H7 (cell line): ENCODE results near the gene DDIT4. TPM values are rescaled to one million over a fixed set of nuclear protein-coding genes. Genes with fewer than 3 reads are reported as not detected.
"Not testable (repeated sequence)": the region's sequence is repeated elsewhere in the genome, so short reads cannot be mapped to it uniquely, and the experiment has no call there.

Experiments
- DNase-seq: peaks from one replicate; pipeline ENCODE4 v3.0.0; 2012
- H3K27me3 ChIP-seq: 2 replicates; pipeline ENCODE4 v1.6.0; 2011; ENCODE audit warnings: mild to moderate bottlenecking, low read length; ENCODE audit not compliant: control insufficient read depth, insufficient read depth
- H3K36me3 ChIP-seq: replicated peaks from 2 replicates; pipeline ENCODE4 v1.5.1; 2011; ENCODE audit warnings: low read length; ENCODE audit not compliant: control insufficient read depth, insufficient read depth
- H3K4me3 ChIP-seq: 2 replicates; pipeline ENCODE4 v1.5.1; 2011; ENCODE audit warnings: low read depth, mild to moderate bottlenecking, control low read depth, low read length, moderate library complexity; ENCODE audit not compliant: insufficient read depth
- total RNA-seq: library from RNA; depleted of rRNA; stranded (reverse); fragments of >200 nt; shearing (Covaris generic); gene quantifications from 2 replicates; pipeline ENCODE4 v1.2.3, GENCODE V29; 2014

Gene DDIT4
- total RNA-seq, 1 experiment from 2014 or later = 54.2 TPM

DNA sequence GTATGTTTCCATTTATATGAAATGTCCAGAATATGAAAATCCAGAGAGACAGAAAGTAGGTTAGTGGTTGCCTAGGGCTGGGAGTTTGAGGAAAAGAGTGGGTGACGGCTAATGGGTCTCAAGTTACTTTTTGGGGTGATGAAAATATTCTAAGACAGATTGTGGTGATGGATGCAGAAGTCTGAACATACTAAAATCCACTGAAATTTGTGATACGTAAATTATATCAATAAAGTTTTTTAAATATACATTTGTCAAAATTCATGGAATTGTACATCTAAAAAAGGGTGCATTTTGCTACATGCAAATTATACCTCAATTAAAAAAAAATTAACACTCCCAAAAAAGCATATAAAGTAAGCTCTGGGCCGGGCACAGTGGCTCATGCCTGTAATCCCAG is 9.4 kb downstream of the DDIT4 start:
- Histone ChIP-seq H3K4me3 (no peak overlapping the region), H3K36me3 (no peaks in the 10 kb centered on the region), H3K27me3 (no peaks in the 10 kb centered on the region)
- DNase-seq = peak; percentile 2

DNA sequence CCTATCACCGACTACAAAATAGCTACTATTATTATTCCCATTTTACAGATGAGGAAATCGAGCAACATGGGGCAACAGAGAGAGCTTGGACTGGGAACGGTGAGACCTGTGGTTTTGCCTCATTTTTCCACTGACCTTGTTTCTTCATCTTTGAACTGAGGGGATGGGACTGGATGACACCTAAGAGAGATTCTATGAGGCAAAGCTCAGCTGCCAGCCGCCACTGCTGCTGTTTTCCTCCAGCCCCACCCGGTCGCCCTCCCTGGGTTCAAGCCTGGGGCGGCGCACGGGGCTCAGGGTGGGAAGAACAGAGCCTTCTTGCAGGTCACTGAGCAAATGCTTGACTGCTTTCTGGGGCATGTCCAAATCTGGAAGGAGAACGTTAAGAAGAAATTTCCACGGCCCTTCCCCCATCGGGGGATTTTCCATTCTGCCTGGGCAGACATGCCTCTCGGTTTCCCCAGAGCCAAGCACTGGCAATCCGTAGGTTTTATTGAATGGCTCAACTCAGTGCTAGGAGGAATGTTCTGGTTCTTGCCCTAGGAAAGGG is 12.3 kb downstream of the DDIT4 start:
- H3K36me3 ChIP-seq = no peaks in the 10 kb centered on the region
- DNase-seq = peak; percentile 43
- no peaks in the 10 kb centered on the region for H3K27me3 ChIP-seq
- no peak overlapping the region for H3K4me3 ChIP-seq

DNA sequence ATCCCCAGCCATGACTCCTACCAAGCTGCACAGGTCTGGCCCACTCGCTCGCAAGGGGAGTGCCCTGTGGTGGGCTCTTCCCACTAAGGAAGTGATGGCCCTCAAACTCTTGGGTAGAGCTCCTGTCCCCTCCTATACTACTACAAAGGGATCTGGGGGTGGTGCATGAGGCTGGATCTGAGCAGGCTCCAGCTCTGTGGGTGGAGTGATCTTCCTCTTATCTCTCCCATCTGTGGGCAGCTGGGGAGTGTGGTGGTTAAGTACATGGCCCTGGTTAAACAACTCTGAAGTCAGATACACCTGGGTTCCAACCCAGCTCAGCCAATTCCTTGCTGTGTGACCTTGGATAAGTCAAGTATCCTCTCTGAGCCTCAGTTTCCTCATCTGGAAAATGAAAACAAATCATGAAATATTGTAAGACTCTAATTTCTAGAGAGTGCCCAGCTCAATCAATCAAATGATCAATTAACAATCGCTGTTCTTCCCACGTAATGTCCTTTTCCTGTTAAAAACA is 17.4 kb downstream of the DDIT4 start:
- DNase-seq = peak; percentile 28
- Histone ChIP-seq H3K36me3 (no peaks in the 10 kb centered on the region), H3K4me3 (no peak overlapping the region), H3K27me3 (no peaks in the 10 kb centered on the region)

DNA sequence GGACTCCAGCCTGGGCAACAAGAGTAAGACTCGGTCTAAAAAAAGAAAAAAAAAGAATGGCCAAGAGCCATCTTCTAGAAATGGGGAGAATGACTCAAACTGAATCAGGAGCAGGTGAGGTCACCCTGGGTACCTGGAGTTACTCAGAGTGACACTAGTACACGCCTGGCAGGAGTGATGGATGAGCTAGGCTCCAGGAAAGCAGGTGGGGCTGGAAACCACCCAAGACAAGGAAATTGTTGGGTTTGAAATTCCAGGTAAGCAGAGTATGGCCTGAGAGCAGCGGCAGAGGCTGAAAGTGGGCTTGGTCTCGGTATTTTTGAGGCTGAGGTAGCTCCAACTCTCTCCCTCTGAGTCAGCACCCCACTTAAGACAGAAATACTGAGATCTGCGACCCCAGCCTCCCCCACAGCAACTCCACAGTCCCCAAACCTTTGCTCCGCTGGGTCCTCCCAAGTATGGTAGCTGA is 18.5 kb downstream of the DDIT4 start:
- H3K27me3 ChIP-seq = no peaks in the 10 kb centered on the region
- DNase-seq = peak; percentile 12
- no peak overlapping the region for H3K4me3 ChIP-seq
- no peaks in the 10 kb centered on the region for H3K36me3 ChIP-seq

DNA sequence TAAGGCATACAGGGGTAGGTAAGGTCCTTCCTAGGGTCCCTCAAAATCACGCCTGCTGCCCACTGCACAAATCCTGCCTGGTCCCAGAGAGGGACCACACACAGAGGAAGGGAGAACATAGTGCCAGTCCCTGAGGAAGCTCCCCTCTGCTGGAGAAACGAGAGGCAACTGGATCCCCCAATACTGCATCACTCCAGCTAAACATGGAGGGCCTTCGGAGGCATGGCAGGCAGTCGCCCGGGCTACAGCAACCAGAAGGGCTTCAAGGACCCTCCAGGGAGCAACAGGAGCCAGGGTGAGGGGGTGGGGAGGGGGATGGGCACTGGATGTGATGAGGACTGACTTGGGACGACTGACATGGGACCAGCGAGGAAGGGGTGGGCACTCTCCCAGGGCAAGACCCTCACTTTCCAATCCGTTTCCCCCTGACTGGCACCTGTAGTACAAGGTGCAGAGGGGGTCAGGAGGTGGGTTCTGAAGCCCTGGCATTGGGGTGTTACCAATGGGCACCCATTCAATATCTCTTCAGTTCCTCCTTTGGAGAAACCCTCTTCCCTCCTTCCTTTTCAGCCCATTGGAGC is 21.7 kb downstream of the DDIT4 start:
- peak; percentile 47 for DNase-seq
- Histone ChIP-seq H3K36me3 (no peaks in the 10 kb centered on the region), H3K27me3 (no peaks in the 10 kb centered on the region), H3K4me3 (no peak overlapping the region)

DNA sequence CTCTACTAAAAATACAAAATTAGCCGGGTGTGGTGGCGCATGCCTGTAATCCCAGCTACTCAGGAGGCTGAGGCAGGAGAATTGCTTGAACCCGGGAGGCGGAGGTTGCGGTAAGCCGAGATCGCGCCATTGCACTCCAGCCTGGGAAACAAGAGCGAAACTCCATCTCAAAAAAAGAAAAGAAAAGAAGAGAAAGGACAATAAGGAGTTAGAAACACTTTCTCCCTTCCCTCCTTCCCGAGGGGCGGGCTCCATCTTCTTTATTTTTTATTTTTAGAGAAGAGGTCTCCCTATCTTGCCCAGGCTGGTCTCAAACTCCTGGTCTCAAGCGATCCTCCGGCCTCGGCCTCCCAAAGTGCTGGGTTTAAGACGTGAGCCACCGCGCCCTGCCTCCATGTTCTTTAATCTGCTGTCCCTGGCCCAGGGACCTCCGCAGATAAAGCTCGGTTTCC is 23.1 kb downstream of the DDIT4 start:
- H3K4me3 ChIP-seq = peak overlapping the region; percentile 75
- not testable (repeated sequence) for H3K36me3 ChIP-seq, DNase-seq, H3K27me3 ChIP-seq

DNA sequence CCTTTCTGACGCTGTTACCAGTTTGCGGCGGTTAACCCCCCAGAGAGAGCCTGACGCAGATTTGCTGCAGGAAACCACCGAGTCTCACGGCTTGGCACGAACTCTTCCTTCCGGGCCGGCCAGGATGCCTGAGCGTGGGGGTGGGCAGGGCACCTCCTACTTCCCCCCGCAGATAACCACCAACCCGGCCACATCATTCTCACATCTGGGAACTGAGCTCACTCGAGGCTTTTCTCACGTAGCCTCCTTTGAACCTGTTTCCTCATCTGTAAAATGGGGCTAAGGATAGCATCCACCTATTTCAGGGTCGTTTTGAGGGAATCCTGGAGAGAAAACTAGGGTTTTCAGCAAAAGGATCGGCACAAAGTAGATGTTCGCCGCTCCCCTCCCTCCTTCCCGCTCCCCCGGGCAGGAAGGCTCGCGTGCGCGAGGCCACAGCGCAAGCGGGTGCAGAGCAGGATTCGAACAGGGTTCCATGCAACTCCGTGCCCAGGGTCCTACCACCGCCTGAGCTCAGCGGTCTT is 23.6 kb downstream of the DDIT4 start:
- H3K27me3 ChIP-seq = no peaks in the 10 kb centered on the region
- no peak for DNase-seq
- peak overlapping the region; percentile 75 for H3K4me3 ChIP-seq
- H3K36me3 ChIP-seq = no peaks in the 10 kb centered on the region

DNA sequence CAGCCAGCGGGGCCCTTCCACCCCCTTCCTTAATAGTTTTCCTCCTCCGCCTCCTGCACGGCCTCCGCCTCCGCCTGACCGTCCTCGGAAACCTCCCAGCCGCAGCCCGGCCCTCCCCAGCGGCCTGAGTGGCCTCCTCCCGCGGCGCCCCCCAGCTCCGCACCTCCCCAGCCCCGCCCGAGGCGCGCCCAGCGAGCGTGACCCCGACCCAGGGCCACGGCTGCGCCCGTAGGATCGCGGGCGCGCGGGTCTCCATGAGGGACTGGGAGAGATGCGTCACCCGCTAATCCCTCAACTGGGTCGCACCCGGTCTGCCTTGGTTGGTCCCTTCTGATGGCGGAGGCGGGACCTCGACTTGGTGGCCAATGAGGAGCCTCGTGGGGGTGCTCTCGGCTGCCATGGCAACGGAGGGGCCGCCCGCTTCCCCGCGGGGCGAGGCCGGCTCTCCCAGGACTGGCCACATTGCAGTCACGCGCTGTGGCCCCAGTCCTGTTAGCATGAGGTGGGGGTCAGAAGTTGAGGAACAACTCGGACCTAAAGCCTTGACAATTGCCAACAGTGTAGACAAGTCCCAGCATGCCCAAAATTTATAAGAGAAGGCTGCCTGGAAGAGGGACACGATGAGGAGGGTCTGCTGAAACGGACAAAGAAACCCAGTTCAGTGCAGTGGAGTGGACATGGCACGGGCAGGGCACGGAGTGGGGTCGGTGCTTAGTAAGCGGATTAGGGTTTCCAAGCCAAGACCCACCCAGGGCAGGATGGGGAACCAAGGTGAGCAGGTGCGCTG is 24.3 kb downstream of the DDIT4 start:
- no peaks in the 10 kb centered on the region for H3K27me3 ChIP-seq
- no peaks in the 10 kb centered on the region for H3K36me3 ChIP-seq
- peak; percentile 99 for DNase-seq
- H3K4me3 ChIP-seq = peak overlapping the region; percentile 75

DNA sequence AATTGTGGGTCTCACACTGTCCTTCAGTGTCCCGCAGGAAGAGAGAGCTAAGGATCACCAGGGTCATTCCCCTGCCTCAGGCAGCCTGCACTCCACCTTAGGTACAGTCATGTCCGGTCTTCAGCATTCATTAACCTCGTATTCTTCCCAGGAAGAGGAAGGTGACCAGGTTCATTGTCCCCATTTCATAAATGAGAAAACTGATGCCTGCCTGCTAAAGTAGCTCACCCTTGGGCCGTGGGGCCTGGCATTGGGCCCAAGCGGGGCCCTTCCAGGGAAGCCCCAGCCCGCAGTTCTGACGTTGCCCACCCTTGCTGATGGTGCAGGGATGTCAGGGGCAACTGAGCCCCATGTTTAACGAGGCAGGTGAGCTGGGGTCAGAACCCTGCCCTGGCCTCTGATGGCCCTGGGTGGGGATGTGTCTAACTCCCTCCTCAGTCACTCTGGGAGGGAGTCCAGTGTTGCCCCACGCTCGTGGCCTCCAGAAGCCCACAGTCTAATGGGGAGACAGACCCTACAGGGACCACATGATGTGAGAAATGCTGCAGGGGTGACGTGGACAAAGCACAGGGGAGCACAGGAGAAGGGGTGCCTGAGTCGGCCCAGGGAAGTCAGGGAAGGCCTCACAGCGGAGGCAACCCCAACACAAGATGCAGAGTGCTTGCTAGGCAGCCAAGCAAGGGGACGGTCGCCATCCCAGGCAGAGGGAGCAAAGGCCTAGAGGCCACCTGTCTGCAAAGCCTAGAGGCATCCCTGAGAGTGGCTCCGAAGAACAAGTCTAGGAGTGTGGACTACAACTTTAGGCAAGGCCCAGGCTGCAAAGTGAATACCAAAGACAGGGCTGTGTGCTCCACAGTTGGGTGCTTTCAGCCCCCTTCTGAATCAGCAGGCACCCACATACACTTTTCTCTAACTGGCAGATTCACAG is 25.1 kb downstream of the DDIT4 start:
- Histone ChIP-seq H3K36me3 (no peaks in the 10 kb centered on the region), H3K4me3 (no peak overlapping the region), H3K27me3 (no peaks in the 10 kb centered on the region)
- peak; percentile 21 for DNase-seq

DNA sequence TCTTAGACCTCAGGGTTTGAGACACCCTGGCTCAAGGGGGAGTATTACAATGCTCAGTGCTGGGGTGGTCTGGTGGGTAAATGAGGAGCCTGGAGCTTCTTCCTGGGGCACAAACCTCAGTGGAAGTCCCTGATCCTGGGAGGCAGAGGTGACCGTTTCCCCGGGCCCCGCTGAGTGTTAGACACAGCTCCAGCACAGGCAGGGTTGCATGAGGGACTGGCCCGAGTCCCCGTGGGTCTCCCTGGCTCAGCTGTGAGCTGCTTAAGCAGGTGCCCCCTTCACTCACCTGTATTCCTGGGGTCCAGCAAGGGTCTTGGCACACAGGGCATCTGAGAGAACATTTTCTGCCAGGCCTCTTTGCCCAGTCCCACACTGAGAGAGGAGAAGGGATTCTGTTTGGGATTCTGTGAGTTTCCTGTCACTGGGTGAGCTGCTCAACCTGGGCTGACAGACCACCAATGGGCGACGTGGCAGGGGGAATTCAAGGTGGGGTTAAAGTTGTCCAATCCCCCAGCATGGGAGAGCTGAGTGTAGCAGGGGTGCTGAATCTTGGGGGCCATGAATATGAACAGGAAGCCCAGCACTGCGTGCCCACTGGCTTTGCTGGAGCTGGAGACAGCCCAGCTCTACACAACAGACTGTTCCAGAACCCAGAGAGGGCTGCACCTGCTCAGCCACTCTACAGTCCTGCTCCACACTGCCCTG is 29.9 kb downstream of the DDIT4 start:
- H3K27me3 ChIP-seq = no peaks in the 10 kb centered on the region
- no peak overlapping the region for H3K4me3 ChIP-seq

DNA sequence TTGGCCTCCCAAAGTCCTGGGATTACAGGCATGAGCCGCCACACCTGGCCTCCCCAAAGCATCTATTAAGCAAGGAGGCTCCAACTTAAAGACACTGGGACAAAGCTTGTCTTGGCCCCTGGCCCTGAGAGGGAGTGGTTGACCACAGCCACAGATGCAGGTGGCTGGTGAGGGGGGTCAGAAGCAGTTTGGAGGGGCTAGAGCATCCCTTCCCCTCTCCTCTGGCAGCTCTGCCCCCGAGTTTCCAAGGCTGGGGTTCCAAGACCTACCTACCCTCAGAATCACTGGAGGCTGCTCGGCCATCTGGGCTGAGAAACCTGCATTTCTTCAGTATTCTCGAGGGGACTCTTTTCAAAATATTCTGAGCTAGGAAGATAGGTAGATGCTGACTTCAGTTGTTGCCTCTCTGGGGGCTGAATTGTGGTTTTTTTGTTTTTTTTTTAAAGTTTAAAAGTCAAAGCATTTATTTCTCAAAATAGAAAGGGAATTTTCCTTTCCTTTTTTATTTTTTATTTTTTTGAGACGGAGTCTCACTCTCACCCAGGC is 32.6 kb downstream of the DDIT4 start:
- Histone ChIP-seq H3K36me3 (no peaks in the 10 kb centered on the region), H3K4me3 (no peak overlapping the region), H3K27me3 (no peaks in the 10 kb centered on the region)
- no peak for DNase-seq

More for the DNA sequence above, 29.9 kb downstream of the DDIT4 start:
- DNase-seq = no peak
- H3K36me3 ChIP-seq = no peaks in the 10 kb centered on the region

DNA sequence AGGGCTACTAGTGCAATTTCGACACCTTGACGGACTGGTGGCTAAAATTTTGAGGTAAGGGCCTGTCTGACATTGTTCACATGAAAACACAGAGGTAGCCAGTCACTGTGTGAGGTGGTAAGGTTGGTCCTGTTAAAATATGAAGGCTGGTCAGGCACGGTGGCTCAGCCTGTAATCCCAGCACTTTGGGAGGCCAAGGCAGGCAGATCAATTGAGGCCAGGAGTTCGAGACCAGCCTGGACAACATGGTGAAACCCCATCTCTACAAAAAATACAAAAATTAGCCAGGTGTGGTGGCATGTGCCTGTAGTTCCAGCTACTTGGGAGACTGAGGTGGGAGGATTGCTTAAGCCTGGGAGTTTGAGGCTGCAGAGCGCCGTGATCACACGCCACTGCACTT is 34.0 kb downstream of the DDIT4 start:
- H3K36me3 ChIP-seq, DNase-seq, H3K4me3 ChIP-seq, H3K27me3 ChIP-seq: not testable (repeated sequence)

DNA sequence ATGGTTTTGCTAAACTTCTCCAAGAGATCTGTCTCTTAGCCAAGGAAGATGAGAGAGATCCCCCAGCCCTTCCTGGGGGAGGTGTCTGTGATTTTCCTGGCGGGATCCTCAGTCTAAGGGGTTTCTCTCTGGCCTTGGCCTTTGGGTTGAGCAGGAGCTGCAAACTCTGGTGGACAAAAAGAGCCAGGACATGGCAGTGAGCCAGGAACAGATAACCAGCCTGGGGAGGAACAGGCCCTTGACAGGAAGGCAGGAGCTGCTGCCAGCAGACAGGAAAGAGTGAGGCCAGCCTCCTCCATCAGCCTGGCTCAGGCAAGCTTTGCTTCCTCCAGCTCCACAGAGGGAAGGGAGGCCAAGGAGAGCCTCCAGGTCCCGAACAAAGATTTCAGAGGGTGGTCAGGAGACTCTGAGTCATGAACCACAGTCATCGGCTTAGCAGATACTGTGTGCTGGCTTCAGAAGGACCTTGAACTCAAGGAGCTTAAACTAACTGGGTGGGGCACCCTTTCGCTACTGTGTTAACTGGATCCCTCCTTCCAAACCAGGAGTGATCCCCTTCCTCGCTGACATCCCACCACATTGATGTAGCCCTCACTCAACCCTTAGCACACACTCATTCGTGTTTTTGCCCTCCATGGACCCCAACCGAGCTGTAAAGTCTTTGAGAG is 34.7 kb downstream of the DDIT4 start:
- no peak for DNase-seq
- Histone ChIP-seq H3K4me3 (no peak overlapping the region), H3K36me3 (no peaks in the 10 kb centered on the region), H3K27me3 (no peaks in the 10 kb centered on the region)
